DOHH2 (cell line): ENCODE measurements around the gene TGFBR3L.

Source experiments
- H3F3A ChIP-seq: fragments of 200-600 bp; sonication (generic), shearing (Covaris generic); 2 replicates; pipeline ENCODE4 v1.6.0; 2016; ENCODE audit warnings: antibody characterized with exemption, mild to moderate bottlenecking; ENCODE audit not compliant: control insufficient read depth, insufficient read depth
- H3K27ac ChIP-seq: fragments of 200-600 bp; sonication (generic); 2 replicates; pipeline ENCODE4 v1.5.1; 2014; ENCODE audit warnings: low read depth, mild to moderate bottlenecking, low read length, moderate library complexity
- H3K27me3 ChIP-seq: fragments of 200-600 bp; sonication (generic); 2 replicates; pipeline ENCODE4 v1.6.1; 2014; ENCODE audit warnings: mild to moderate bottlenecking, low read length, mixed read lengths; ENCODE audit not compliant: control insufficient read depth
- H3K36me3 ChIP-seq: fragments of 200-600 bp; sonication (generic); 2 replicates; pipeline ENCODE4 v1.6.1; 2014; ENCODE audit warnings: mild to moderate bottlenecking, low read length, moderate library complexity, mixed read lengths; ENCODE audit not compliant: control insufficient read depth
- H3K4me1 ChIP-seq: fragments of 200-600 bp; sonication (generic); 2 replicates; pipeline ENCODE4 v1.6.1; 2014; ENCODE audit warnings: mild to moderate bottlenecking, low read length, mixed read lengths; ENCODE audit not compliant: control insufficient read depth
- H3K4me2 ChIP-seq: fragments of 200-600 bp; sonication (generic); 2 replicates; pipeline ENCODE4 v1.6.0; 2014; ENCODE audit warnings: mild to moderate bottlenecking, low read length, moderate library complexity
- H3K4me3 ChIP-seq: fragments of 200-600 bp; sonication (generic); 2 replicates; pipeline ENCODE4 v1.5.1; 2014; ENCODE audit warnings: mild to moderate bottlenecking, low read length, mixed read lengths
- H3K79me2 ChIP-seq: fragments of 200-600 bp; sonication (generic); 2 replicates; pipeline ENCODE4 v1.6.1; 2014; ENCODE audit warnings: mild to moderate bottlenecking, low read length, mixed read lengths; ENCODE audit not compliant: control insufficient read depth
- H3K9me2 ChIP-seq: fragments of 200-600 bp; sonication (generic); replicated peaks from 2 replicates; pipeline ENCODE4 v1.6.1; 2014; ENCODE audit warnings: mild to moderate bottlenecking, low read length, mixed read lengths; ENCODE audit not compliant: control insufficient read depth
- H3K9me3 ChIP-seq: fragments of 200-600 bp; sonication (generic); 2 replicates; pipeline ENCODE4 v1.6.1; 2014; ENCODE audit warnings: antibody characterized with exemption, low read length, mixed read lengths; ENCODE audit not compliant: control insufficient read depth, insufficient read depth
- H4K20me1 ChIP-seq: fragments of 200-600 bp; sonication (generic); 2 replicates; pipeline ENCODE4 v1.6.0; 2014; ENCODE audit warnings: low read depth, mild to moderate bottlenecking, antibody characterized with exemption, low read length, moderate library complexity; ENCODE audit not compliant: control insufficient read depth, insufficient read depth
- CTCF ChIP-seq: fragments of 200-600 bp; sonication (generic); IDR thresholded peaks from one replicate; pipeline ENCODE4 v1.5.1; 2014; ENCODE audit warnings: antibody characterized with exemption, mild to moderate bottlenecking, low read depth, low read length; ENCODE audit not compliant: poor library complexity, severe bottlenecking
- EZH2phosphoT487 ChIP-seq: fragments of 200-600 bp; sonication (generic); IDR thresholded peaks from 2 replicates; pipeline ENCODE4 v1.6.1; 2017; ENCODE audit warnings: borderline replicate concordance, mild to moderate bottlenecking, antibody characterized with exemption, low read length, moderate library complexity, mixed read lengths

Gene TGFBR3L

GRCh38 chr19:7908742-7909461, 5.7 kb upstream of the TGFBR3L start:
- Histone ChIP-seq H3K36me3 (peaks cover 38% of the 10 kb centered on the region), H3K4me1 (peaks cover 10% of the 10 kb centered on the region), H3K9me3 (no peaks in the 10 kb centered on the region), H3K4me2 (no peak overlapping the region), H3K27ac (no peak overlapping the region), H3K79me2 (peaks cover 37% of the 10 kb centered on the region), H3F3A (no peaks in the 10 kb centered on the region), H3K27me3 (no peaks in the 10 kb centered on the region), H3K9me2 (no peaks in the 10 kb centered on the region), H3K4me3 (no peak overlapping the region), H4K20me1 (peaks cover 14% of the 10 kb centered on the region)
- no peak for TF ChIP-seq CTCF
- no peak for TF ChIP-seq EZH2phosphoT487

GRCh38 chr19:7909471-7910067, 5.1 kb upstream of the TGFBR3L start:
- H3K4me3 ChIP-seq = no peak overlapping the region
- peaks cover 34% of the 10 kb centered on the region for H3K36me3 ChIP-seq

GRCh38 chr19:7910321-7911161, 4.1 kb upstream of the TGFBR3L start:
- Histone ChIP-seq H3K27ac (no peak overlapping the region), H3K4me1 (no peaks in the 10 kb centered on the region), H3K4me2 (no peak overlapping the region), H4K20me1 (0 out of 2 replicates have a peak, but pooled peaks cover 4% of the 10 kb centered on the region), H3F3A (no peaks in the 10 kb centered on the region), H3K4me3 (no peak overlapping the region), H3K36me3 (peaks cover 25% of the 10 kb centered on the region), H3K9me2 (no peaks in the 10 kb centered on the region), H3K79me2 (peaks cover 22% of the 10 kb centered on the region), H3K9me3 (no peaks in the 10 kb centered on the region), H3K27me3 (peaks cover 5% of the 10 kb centered on the region)
- TF ChIP-seq CTCF (no peak), EZH2phosphoT487 (no peak)

More at GRCh38 chr19:7909471-7910067, 5.1 kb upstream of the TGFBR3L start:
- peaks cover 12% of the 10 kb centered on the region for H4K20me1 ChIP-seq
- H3K4me1 ChIP-seq = peaks cover 8% of the 10 kb centered on the region
- no peaks in the 10 kb centered on the region for H3K9me3 ChIP-seq
- TF ChIP-seq EZH2phosphoT487 (no peak), CTCF (no peak)
- H3F3A ChIP-seq = no peaks in the 10 kb centered on the region
- peaks cover 31% of the 10 kb centered on the region for H3K79me2 ChIP-seq
- no peaks in the 10 kb centered on the region for H3K27me3 ChIP-seq
- no peak overlapping the region for H3K4me2 ChIP-seq
- H3K27ac ChIP-seq = no peak overlapping the region
- no peaks in the 10 kb centered on the region for H3K9me2 ChIP-seq
